K562 (cell line): ENCODE results near the gene NMUR1.

Source experiments
- RAD21 ChIP-seq, 2 experiments: fragments of 250-450 bp in 1 of 2; fragments of 450-650 bp in 1 of 2; sonication (Bioruptor Pico) in 1 of 2; formaldehyde crosslinking in 1 of 2; IDR thresholded peaks in 1 of 2; conservative IDR thresholded peaks in 1 of 2; 2 replicates each; pipeline versions ENCODE4 v1.4.0 to v1.8.0; 2020 to 2022; ENCODE audit warnings: mild to moderate bottlenecking in 2 of 2, moderate library complexity in 1 of 2
- RFX5 ChIP-seq: IDR thresholded peaks from 2 replicates; pipeline ENCODE4 v1.6.1; 2011; ENCODE audit warnings: low read depth, mild to moderate bottlenecking, improper control_type of control experiment, low read length
- SMARCE1 ChIP-seq: fragments of 450-650 bp; IDR thresholded peaks from 2 replicates; pipeline ENCODE4 v1.7.1; 2016; ENCODE audit warnings: mild to moderate bottlenecking
- TAF1 ChIP-seq: IDR thresholded peaks from 2 replicates; pipeline ENCODE4 v1.6.1; 2011; ENCODE audit warnings: mild to moderate bottlenecking, low read length, moderate library complexity; ENCODE audit not compliant: insufficient read depth, control insufficient read depth, severe bottlenecking; ENCODE audit errors: extremely low read depth
- TCF7L2 ChIP-seq: fragments of 150-350 bp; IDR thresholded peaks from 2 replicates; pipeline ENCODE4 v1.6.1; 2016; ENCODE audit warnings: low read depth, mild to moderate bottlenecking, low read length, moderate library complexity
- TF ChIP-seq, protein P1 (sequence below): sonication (generic); formaldehyde crosslinking; IDR thresholded peaks from 2 replicates; pipeline ENCODE4 v1.8.1; 2023; ENCODE audit warnings: mild to moderate bottlenecking, missing genetic modification reagents

DNA sequence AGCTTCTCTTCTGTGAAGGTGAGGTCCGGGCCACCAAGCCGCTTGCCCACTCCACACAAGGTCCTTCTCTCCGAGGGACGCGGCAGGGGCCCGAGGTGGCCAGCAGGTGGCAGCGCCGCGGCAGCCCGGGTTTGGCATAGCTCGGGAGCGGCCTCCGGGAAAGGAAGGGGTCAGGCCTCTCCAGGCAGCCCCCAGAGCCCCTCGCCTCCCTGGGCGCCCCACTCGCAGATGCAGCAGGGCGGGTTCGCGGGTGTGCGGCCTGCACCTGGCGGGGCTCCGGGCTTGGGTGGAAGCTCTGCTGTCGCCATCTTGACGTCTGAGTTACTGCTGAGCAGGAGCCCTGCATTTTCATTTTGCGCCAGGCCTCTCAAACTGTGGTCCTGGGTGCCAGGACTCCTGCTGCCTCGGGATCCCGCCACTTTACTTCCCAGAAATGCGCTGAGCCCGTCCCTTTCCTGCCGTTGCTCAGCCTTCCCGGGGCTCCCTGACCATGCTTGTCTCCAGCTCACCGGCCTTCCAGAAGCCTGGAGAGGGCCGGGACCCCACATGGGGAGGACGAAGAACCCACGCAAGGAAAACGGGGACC lies 47.3 kb downstream of the NMUR1 start:
- TF ChIP-seq TAF1 (no peak), SMARCE1 (no peak), RAD21 (CRISPR knock-in tag; conservative IDR thresholded peaks at IDR 0.05 in 1 of 2, IDR thresholded peaks at IDR 0.05 in 1 of 2) (peak; percentile 37 to 41), RFX5 (no peak), TCF7L2 (no peak)
- TF ChIP-seq, protein P1, sequence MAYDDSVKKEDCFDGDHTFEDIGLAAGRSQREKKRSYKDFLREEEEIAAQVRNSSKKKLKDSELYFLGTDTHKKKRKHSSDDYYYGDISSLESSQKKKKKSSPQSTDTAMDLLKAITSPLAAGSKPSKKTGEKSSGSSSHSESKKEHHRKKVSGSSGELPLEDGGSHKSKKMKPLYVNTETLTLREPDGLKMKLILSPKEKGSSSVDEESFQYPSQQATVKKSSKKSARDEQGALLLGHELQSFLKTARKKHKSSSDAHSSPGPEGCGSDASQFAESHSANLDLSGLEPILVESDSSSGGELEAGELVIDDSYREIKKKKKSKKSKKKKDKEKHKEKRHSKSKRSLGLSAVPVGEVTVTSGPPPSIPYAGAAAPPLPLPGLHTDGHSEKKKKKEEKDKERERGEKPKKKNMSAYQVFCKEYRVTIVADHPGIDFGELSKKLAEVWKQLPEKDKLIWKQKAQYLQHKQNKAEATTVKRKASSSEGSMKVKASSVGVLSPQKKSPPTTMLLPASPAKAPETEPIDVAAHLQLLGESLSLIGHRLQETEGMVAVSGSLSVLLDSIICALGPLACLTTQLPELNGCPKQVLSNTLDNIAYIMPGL (CRISPR knock-in tag), result no peak
